NAMALWA (cell line): ENCODE results near the gene IGFBP2.

Experiments used
- DNase-seq: peaks from one replicate; pipeline ENCODE4 v3.0.0-alpha.2; 2015; ENCODE audit warnings: low spot score

The IGFBP2 gene

GRCh38 chr2:216661639-216662375 lies 28.6 kb downstream of the IGFBP2 start:
- DNase-seq = no peak

- DNase-seq = no peak
Measured at GRCh38 chr2:216663106-216663505, 29.9 kb downstream of the IGFBP2 start.

GRCh38 chr2:216663846-216664245 lies 30.6 kb downstream of the IGFBP2 start:
- DNase-seq = no peak

- no peak for DNase-seq
Measured at GRCh38 chr2:216664593-216665034, 31.4 kb downstream of the IGFBP2 start.

GRCh38 chr2:216665242-216665641 lies 32.0 kb downstream of the IGFBP2 start:
- no peak for DNase-seq

- DNase-seq = no peak
Measured at GRCh38 chr2:216665717-216666116, 32.5 kb downstream of the IGFBP2 start.

GRCh38 chr2:216666461-216667233 lies 33.4 kb downstream of the IGFBP2 start:
- peak; percentile 84 for DNase-seq

- DNase-seq = no peak
Measured at GRCh38 chr2:216670266-216671080, 37.3 kb downstream of the IGFBP2 start.

- no peak for DNase-seq
Measured at GRCh38 chr2:216671081-216671411, 37.8 kb downstream of the IGFBP2 start.

GRCh38 chr2:216671791-216672343 lies 38.6 kb downstream of the IGFBP2 start:
- no peak for DNase-seq

- no peak for DNase-seq
Measured at GRCh38 chr2:216672466-216672865, 39.2 kb downstream of the IGFBP2 start.

- no peak for DNase-seq
Measured at GRCh38 chr2:216673021-216673420, 39.8 kb downstream of the IGFBP2 start.

GRCh38 chr2:216673609-216674008 lies 40.4 kb downstream of the IGFBP2 start:
- no peak for DNase-seq

- DNase-seq = no peak
Measured at GRCh38 chr2:216674376-216674775, 41.2 kb downstream of the IGFBP2 start.

- no peak for DNase-seq
Measured at GRCh38 chr2:216676630-216677029, 43.4 kb downstream of the IGFBP2 start.

- no peak for DNase-seq
Measured at GRCh38 chr2:216677439-216678097, 44.3 kb downstream of the IGFBP2 start.

- no peak for DNase-seq
Measured at GRCh38 chr2:216678098-216678465, 44.9 kb downstream of the IGFBP2 start.

- DNase-seq = no peak
Measured at GRCh38 chr2:216678813-216679657, 45.8 kb downstream of the IGFBP2 start.

- no peak for DNase-seq
Measured at GRCh38 chr2:216679658-216680024, 46.4 kb downstream of the IGFBP2 start.

- no peak for DNase-seq
Measured at GRCh38 chr2:216680951-216681629, 47.9 kb downstream of the IGFBP2 start.
